Peyer's patch (tissue), 4 donors: ENCODE measurements around the gene PI16. TPM values are rescaled to one million over a fixed set of nuclear protein-coding genes. Genes with fewer than 3 reads are reported as not detected.

Source experiments
- DNase-seq, 3 donors: peaks; one replicate each; pipeline ENCODE4 v3.0.0-alpha.2; 2017 to 2019
- H3K27ac ChIP-seq, 4 donors: fragments of 200-600 bp; sonication (generic); one replicate each; pipeline ENCODE4 v1.5.1; 2016 to 2019
- H3K27me3 ChIP-seq, 2 donors: fragments of 200-600 bp; sonication (generic); one replicate each; pipeline ENCODE4 v1.5.1; 2019
- H3K36me3 ChIP-seq, 3 donors: fragments of 200-600 bp; sonication (generic); one replicate each; pipeline ENCODE4 v1.5.1; 2016 to 2019
- H3K4me1 ChIP-seq, 4 donors: fragments of 200-600 bp; sonication (generic); one replicate each; pipeline ENCODE4 v1.5.1; 2016 to 2019
- H3K4me3 ChIP-seq, 4 donors: fragments of 200-600 bp; sonication (generic); 1 replicate in 3 of 4; 2 replicates in 1 of 4; pipeline ENCODE4 v1.5.1; 2016 to 2019; ENCODE audit warnings: mild to moderate bottlenecking in 1 of 4
- H3K9me3 ChIP-seq, 4 donors: fragments of 200-600 bp; sonication (generic); one replicate each; pipeline ENCODE4 v1.5.1; 2016 to 2019; ENCODE audit warnings: mild to moderate bottlenecking in 1 of 4
- POLR2A ChIP-seq, 2 donors: fragments of 450-650 bp; IDR thresholded peaks; one replicate each; pipeline ENCODE4 v1.5.1; 2017; ENCODE audit warnings: antibody characterized with exemption in 2 of 2, mild to moderate bottlenecking in 2 of 2, moderate library complexity in 2 of 2
- total RNA-seq, 4 donors: library from RNA; depleted of rRNA; stranded (reverse); fragments of >200 nt; gene quantifications; one replicate each; pipeline ENCODE4 v1.1.0, GENCODE V29; 2016
- TF ChIP-seq, protein P1 (sequence below), 6 experiments: fragments of 450-650 bp in 4 of 6; fragments of 200-600 bp in 2 of 6; sonication (generic) in 1 of 6; IDR thresholded peaks; one replicate each; pipeline ENCODE4 v1.5.1; 2017 to 2019; ENCODE audit warnings: antibody characterized with exemption in 6 of 6, mild to moderate bottlenecking in 3 of 6, moderate library complexity in 1 of 6

The PI16 gene
- total RNA-seq, 4 donors from 2014 or later = 1.5 to 6.2 TPM; not detected in 2

DNA sequence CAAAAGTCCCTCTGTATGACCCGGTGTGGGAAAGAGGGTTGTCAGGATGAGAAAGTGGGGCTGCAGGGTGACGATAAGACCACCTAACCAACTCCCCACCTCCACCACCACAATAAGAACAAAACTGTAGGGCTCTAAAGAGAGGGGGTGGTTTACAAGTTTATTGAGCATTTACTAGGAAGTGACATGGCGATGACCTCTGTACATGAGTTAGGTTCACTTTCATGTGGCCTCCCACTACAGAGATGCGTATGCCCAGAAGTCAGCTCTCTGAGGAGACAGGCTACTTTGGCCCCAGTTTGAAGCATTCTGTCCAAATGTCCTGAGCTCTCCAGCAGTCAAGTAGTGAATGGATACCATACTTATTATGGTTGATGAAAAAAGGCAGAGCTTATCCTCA, 28.7 kb upstream of the PI16 start:
- Histone ChIP-seq H3K4me1 (no peaks in the 10 kb centered on the region), H3K27me3 (no peaks in the 10 kb centered on the region), H3K36me3 (peaks cover 0 to 33% (median 0%) of the 10 kb centered on the region in 3 donors), H3K9me3 (no peaks in the 10 kb centered on the region), H3K4me3 (no peak overlapping the region), H3K27ac (no peak overlapping the region)
- TF ChIP-seq, protein P1, sequence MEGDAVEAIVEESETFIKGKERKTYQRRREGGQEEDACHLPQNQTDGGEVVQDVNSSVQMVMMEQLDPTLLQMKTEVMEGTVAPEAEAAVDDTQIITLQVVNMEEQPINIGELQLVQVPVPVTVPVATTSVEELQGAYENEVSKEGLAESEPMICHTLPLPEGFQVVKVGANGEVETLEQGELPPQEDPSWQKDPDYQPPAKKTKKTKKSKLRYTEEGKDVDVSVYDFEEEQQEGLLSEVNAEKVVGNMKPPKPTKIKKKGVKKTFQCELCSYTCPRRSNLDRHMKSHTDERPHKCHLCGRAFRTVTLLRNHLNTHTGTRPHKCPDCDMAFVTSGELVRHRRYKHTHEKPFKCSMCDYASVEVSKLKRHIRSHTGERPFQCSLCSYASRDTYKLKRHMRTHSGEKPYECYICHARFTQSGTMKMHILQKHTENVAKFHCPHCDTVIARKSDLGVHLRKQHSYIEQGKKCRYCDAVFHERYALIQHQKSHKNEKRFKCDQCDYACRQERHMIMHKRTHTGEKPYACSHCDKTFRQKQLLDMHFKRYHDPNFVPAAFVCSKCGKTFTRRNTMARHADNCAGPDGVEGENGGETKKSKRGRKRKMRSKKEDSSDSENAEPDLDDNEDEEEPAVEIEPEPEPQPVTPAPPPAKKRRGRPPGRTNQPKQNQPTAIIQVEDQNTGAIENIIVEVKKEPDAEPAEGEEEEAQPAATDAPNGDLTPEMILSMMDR (IDR thresholded peaks at IDR 0.05) = no peak
- no peak for TF ChIP-seq POLR2A (IDR thresholded peaks at IDR 0.05)
- no peak for DNase-seq

DNA sequence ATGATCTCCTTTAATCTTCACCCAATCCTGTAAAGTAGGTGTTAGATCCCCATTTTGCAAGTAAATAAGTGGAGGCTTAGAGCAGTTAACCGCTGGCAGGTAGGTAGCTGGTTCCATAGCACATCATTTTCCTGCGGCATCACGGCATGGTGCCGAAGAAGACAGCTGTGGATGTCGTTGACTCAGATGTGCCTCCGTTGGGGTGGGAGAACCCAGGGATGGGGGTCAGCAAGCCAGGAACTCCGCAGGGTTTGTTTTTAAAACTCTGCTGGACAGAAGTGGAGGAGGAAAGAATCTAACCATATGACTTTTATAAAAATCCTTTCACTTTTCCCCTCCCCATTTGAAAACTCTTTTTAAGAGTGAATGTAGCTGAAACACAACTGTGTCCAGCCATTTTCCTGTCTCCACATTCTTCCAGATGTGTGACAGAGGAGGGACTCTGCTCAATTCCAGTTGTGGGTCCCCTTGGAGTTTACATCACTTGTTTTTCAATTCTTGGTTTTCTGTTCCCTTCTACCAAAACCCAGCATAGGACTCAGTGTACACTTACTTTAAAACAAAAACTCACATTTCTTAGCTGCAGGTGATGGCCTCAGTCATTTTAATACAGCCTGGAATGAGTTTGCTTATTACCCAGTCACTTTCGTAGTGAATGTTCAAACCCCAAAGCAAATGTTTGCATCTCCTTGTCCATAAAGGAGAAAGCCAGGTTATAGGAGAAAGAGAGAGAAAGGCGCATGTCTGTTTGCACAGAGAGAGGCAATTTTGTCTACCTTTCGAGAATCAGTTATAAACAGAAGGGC, 27.6 kb upstream of the PI16 start:
- H3K4me1 ChIP-seq = no peaks in the 10 kb centered on the region
- TF ChIP-seq POLR2A (IDR thresholded peaks at IDR 0.05) = no peak
- TF ChIP-seq, protein P1 (IDR thresholded peaks at IDR 0.05) = no peak
- H3K9me3 ChIP-seq = no peaks in the 10 kb centered on the region
- H3K4me3 ChIP-seq = no peak overlapping the region
- DNase-seq = no peak
- peaks cover 0 to 28% (median 0%) of the 10 kb centered on the region in 3 donors for H3K36me3 ChIP-seq
- no peaks in the 10 kb centered on the region for H3K27me3 ChIP-seq
- peak overlapping the region in 1 of 4 donors; percentile 10 for H3K27ac ChIP-seq

DNA sequence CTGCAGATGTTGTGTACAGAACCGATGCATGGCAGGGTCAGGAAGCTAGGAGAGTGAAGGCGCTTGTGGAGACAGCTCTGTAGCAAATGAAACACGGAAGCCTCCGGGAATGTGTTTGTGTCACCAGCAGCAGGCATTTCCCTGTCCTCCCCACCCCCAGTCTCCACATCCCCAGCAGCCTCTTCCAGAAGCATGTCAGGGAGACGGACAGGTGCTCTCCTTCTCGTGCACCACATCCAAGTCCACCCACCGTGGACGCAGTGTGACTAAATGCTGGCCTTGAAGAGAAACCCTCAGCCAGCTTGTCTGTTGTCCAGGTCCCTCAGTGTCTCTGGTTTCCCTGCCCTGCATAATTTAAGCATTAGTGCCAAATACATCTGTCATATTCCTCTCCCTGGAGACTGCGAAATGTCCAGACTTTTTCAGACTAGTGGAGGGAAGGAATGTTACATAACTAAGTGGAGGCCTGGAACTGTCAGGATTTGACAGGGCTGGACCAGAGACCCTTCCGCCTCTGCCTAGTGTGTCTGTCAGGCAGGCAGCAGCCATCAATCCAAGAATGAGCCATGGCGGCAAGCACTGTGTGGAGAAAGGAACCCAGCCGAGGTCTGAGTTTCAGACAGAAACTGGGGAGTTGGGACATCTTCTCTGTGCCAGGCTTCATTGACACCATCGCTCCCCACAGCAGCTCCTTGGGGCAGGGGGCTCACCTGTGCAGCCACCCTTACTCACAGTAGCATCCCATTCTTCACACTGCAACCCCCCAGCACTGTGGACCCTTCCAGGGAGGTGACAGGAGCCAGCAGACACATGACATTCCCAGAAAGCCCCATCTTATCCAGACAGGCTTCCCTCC, 26.6 kb upstream of the PI16 start:
- no peaks in the 10 kb centered on the region for H3K27me3 ChIP-seq
- no peaks in the 10 kb centered on the region for H3K9me3 ChIP-seq
- DNase-seq = no peak
- TF ChIP-seq, protein P1 (IDR thresholded peaks at IDR 0.05) = no peak
- TF ChIP-seq POLR2A (IDR thresholded peaks at IDR 0.05) = no peak
- peak overlapping the region in 1 of 4 donors; percentile 10 for H3K27ac ChIP-seq
- H3K4me3 ChIP-seq = no peak overlapping the region
- H3K4me1 ChIP-seq = no peaks in the 10 kb centered on the region
- peaks cover 0 to 21% (median 0%) of the 10 kb centered on the region in 3 donors for H3K36me3 ChIP-seq

DNA sequence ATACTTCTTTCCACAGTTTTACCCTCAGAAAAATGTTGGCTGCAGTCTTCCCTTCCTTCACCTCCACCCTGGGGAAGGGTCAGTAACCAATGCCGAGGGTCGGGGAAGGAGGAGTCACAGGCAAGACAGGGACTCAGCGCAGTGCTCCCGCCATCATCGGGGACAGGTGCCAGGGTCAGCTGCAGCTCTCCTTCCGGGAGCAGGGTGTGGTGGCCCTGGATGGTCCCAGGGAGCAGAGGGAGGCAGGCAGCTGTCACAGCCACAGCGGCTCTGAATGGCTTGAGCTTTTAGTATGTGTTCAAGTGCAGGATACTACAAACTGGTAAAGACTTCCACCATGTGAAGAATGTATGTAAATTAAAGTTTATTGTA, 26.0 kb upstream of the PI16 start:
- Histone ChIP-seq H3K27ac (no peak overlapping the region), H3K4me3 (no peak overlapping the region), H3K4me1 (no peaks in the 10 kb centered on the region), H3K9me3 (no peaks in the 10 kb centered on the region), H3K27me3 (no peaks in the 10 kb centered on the region), H3K36me3 (peaks cover 0 to 15% (median 0%) of the 10 kb centered on the region in 3 donors)
- no peak for TF ChIP-seq POLR2A (IDR thresholded peaks at IDR 0.05)
- TF ChIP-seq, protein P1 (IDR thresholded peaks at IDR 0.05) = no peak
- no peak for DNase-seq

DNA sequence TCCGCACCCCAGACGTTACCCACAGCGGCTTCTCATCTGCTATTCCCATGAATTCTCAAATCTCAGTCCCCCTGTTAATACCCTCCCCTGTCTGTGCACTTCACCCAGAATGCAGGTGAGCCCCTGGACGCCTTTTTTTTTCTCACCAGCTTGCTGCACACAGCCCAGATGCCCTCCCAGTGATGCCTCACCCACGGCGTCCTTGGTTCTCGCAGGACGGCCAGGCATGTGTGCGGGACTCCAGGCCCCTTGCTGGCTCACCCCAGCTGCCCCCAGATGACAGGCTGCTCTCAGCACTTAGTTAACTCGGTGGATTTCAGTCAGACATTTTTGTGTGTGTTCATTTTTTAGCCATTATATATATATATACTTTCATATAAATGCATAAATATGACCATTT, 25.4 kb upstream of the PI16 start:
- Histone ChIP-seq H3K4me1 (no peaks in the 10 kb centered on the region), H3K36me3 (peaks cover 0 to 9% (median 0%) of the 10 kb centered on the region in 3 donors), H3K27me3 (no peaks in the 10 kb centered on the region), H3K9me3 (no peaks in the 10 kb centered on the region), H3K4me3 (no peak overlapping the region), H3K27ac (no peak overlapping the region)
- TF ChIP-seq POLR2A (IDR thresholded peaks at IDR 0.05) = no peak
- TF ChIP-seq, protein P1 (IDR thresholded peaks at IDR 0.05) = no peak
- no peak for DNase-seq
